Activated CD8-positive, alpha-beta T cell treated with anti-CD3 and anti-CD28 coated beads, Interleukin-2, amount 10 ng/mL, durations not matched to agents 7 days and 5 days (primary cell): Measurements from ENCODE around the gene LMO2. TPM values are rescaled to one million over a fixed set of nuclear protein-coding genes. Genes with fewer than 3 reads are reported as not detected.

Experiments used
- ATAC-seq: fragments of 150-1000 bp; cut with Tn5 transposase; one replicate; pipeline ENCODE4 v1.10.0; 2021; ENCODE audit warnings: moderate library complexity
- CTCF ChIA-PET: fragments of 350-600 bp; sonication (Branson Sonifier 250); formaldehyde crosslinking; loops from one replicate; lab custom pipeline; 2021; ENCODE audit warnings: antibody characterized with exemption; lab: Charles Lee
- POLR2A ChIA-PET: fragments of 350-600 bp; sonication (Branson Sonifier 250); formaldehyde crosslinking; loops from one replicate; lab custom pipeline; 2021; ENCODE audit warnings: antibody characterized with exemption; lab: Charles Lee
- DNase-seq: peaks from one replicate; pipeline ENCODE4 v3.0.0-alpha.2; 2020
- H3K27ac Mint-ChIP-seq: one replicate; pipeline ENCODE4 v1.8.0; 2021; ENCODE audit warnings: mild to moderate bottlenecking, mixed read lengths
- H3K27me3 Mint-ChIP-seq: one replicate; pipeline ENCODE4 v1.8.0; 2021; ENCODE audit warnings: low read depth, mixed read lengths
- H3K36me3 Mint-ChIP-seq: one replicate; pipeline ENCODE4 v1.8.0; 2021; ENCODE audit warnings: low read depth, mixed read lengths
- H3K4me1 Mint-ChIP-seq: one replicate; pipeline ENCODE4 v1.8.0; 2021; ENCODE audit warnings: low read depth, mixed read lengths
- H3K4me3 Mint-ChIP-seq: one replicate; pipeline ENCODE4 v1.8.0; 2021; ENCODE audit warnings: mild to moderate bottlenecking, mixed read lengths
- H3K9me3 Mint-ChIP-seq: one replicate; pipeline ENCODE4 v1.8.0; 2022; ENCODE audit warnings: mixed read lengths; ENCODE audit not compliant: insufficient read depth
- total RNA-seq, 2 experiments: library from RNA; stranded (reverse); gene quantifications; one replicate each; pipeline ENCODE4 v1.2.3, GENCODE V29; 2021

The LMO2 gene
- total RNA-seq, 2 experiments from 2014 or later = not detected

DNA sequence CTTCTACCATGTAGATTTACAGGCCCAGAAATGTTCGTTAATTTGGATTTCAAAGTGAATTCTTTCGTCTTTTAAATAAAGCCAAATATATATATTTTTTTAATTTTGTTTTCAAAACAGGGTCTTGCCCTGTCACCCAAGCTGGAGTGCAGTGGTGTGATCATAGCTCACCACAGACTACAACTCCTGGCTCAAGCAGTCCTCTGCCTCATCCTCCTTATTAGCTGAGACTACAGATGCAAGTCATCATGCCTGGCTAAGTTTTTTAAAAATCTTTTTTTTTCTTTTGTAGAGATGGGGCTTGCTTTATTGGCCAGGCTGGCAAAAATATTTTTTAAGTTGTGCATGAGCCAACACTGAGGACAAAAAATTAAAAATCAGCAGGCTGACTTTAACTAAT lies 5.0 kb upstream of the LMO2 start:
- ChIA-PET POLR2A (no interaction called here), CTCF (no interaction called here)
- DNase-seq (no peak), ATAC-seq (no peak)
- Mint-ChIP-seq H3K4me3 (no peak overlapping the region), H3K4me1 (peaks cover 40% of the 10 kb centered on the region), H3K27me3 (peaks cover 60% of the 10 kb centered on the region), H3K27ac (no peak overlapping the region), H3K9me3 (no peaks in the 10 kb centered on the region), H3K36me3 (no peaks in the 10 kb centered on the region)

DNA sequence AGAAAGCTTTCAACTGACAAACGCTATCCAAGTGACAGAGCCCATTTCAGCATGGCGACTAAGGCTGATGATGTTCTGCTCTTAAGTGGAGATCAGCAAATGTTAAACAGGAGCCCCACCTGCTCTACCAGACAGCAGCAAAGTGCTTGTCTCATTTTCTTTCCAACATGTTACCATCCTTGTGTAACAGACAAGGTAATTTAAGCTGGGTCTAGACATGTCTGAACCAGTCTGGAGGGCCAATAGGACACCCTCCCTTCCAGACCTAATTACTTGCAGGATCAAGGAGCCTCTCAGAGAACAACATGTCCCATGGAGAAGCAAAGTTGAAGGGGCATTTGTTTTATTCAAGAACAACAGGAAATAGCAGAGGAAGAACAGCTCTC lies 3.9 kb upstream of the LMO2 start:
- Mint-ChIP-seq H3K27me3 (peaks cover 68% of the 10 kb centered on the region), H3K36me3 (no peaks in the 10 kb centered on the region), H3K4me3 (no peak overlapping the region), H3K9me3 (no peaks in the 10 kb centered on the region), H3K4me1 (peaks cover 48% of the 10 kb centered on the region), H3K27ac (no peak overlapping the region)
- POLR2A ChIA-PET = no interaction called here
- no peak for DNase-seq
- ATAC-seq = no peak
- CTCF ChIA-PET = no interaction called here

DNA sequence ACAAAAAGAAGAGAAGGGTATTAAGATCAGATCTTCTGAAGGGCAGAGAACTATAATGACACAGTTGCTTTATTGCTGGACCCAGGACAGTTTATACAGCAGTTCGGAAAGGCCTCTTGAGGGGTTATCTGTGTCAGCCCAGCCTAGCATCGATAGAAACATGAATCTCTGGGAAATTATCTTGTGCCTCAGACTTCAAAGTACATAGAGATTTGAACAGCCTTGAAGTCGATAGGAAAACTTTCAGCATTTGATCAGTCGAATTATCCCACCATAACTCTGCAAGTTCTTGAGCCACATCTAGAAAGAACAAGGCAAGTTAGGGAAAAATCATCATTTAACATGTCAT lies 2.5 kb upstream of the LMO2 start:
- Mint-ChIP-seq H3K4me1 (peaks cover 48% of the 10 kb centered on the region), H3K4me3 (peak overlapping the region; percentile 53), H3K36me3 (no peaks in the 10 kb centered on the region), H3K27ac (peak overlapping the region; percentile 48), H3K27me3 (peaks cover 63% of the 10 kb centered on the region), H3K9me3 (peaks cover 3% of the 10 kb centered on the region)
- no peak for ATAC-seq
- ChIA-PET POLR2A (interaction anchor here (0.6 kb wide), 1 partner anchor 52 kb away, joined by 3 read pairs; no protein-coding TSS in a partner anchor), CTCF (interaction anchor here (1.1 kb wide), 1 partner anchor 9 kb away, joined by 3 read pairs; no protein-coding TSS in a partner anchor)
- no peak for DNase-seq

DNA sequence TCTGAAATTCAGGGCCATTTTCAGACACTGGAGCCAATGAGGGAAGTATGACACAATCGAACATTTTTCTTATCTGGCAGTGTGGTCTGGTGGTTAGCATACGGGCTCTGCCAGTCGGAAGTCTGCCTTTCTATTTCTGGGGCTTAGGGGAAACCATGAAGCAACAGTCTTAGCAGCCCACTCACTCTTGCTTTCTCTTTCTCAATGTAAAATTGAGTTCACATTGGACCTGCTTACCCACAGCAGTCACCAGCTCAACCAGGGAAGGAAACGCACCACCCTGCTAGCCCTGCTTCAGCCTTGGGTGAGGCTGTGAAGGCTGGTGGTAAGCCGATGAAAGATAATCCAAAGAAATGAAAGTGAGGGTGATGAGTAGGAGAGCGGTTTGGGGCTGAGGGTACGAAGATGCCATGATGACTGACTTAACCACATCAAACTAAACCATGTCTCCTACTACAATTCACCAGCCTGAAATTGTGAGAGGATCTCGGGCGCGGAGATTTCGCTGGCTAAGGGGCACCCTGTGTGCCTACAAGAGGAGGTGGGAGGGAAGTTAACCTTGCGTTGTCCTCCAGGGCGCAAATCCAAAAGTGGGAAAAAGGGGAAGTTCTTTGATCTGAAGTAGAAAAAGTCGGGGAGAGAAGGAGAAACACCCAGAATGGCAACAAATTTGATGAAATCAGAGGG lies 2.0 kb upstream of the LMO2 start:
- POLR2A ChIA-PET = interaction anchor here (0.6 kb wide), 1 partner anchor 312 kb away, joined by 4 read pairs; no protein-coding TSS in a partner anchor
- DNase-seq = peak; percentile 82
- Mint-ChIP-seq H3K36me3 (no peaks in the 10 kb centered on the region), H3K27me3 (peaks cover 64% of the 10 kb centered on the region), H3K4me1 (peaks cover 48% of the 10 kb centered on the region), H3K4me3 (peak overlapping the region; percentile 53), H3K9me3 (peaks cover 3% of the 10 kb centered on the region), H3K27ac (peak overlapping the region; percentile 48)
- ATAC-seq = peak; percentile 93
- CTCF ChIA-PET = interaction anchor here (1.1 to 1.4 kb wide), 2 partner anchors 10 to 36 kb away, joined by 3 to 5 read pairs; no protein-coding TSS in a partner anchor

DNA sequence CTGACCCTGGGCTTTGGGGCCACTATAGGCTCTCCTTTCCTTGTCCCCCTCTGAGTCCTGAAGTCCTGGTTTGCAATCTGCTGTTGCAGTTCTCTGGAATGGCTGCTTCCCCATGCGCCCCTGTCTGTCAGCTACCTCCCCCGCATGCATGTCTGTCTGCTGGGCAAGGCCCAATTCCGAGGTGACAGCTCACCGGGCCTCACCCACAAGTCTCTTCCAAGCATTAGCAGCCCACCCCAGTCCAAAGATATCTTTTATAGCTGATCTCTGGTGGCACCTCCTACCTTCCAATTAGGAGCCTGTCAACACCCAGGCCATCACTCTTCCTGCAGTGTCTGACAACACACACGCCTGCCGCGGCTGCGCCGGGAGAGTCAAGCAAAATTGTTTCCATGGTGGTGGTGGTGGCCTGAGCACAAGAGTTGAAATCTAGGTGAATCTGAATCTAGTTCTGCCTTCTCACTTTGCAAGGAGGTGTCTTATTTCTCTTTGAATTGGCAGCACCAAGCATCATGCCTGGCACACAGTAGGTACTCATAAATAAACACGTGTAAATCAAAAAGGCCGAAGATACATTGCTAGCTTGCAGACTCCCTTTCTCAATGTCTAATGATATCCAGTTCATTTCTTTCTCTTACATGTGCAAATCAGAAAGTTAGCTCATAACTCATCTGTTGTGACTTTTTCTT lies 1.2 kb upstream of the LMO2 start:
- CTCF ChIA-PET = interaction anchor here (1.1 to 1.4 kb wide), 2 partner anchors 10 to 35 kb away, joined by 3 to 5 read pairs; no protein-coding TSS in a partner anchor
- H3K4me1 Mint-ChIP-seq = peaks cover 47% of the 10 kb centered on the region
- H3K27ac Mint-ChIP-seq = peak overlapping the region; percentile 48
- ATAC-seq (no peak), DNase-seq (no peak)
- POLR2A ChIA-PET = interaction anchor here (0.6 kb wide), 1 partner anchor 313 kb away, joined by 4 read pairs; no protein-coding TSS in a partner anchor
- peak overlapping the region; percentile 53 for H3K4me3 Mint-ChIP-seq
- H3K27me3 Mint-ChIP-seq = peaks cover 69% of the 10 kb centered on the region
- H3K9me3 Mint-ChIP-seq = peaks cover 3% of the 10 kb centered on the region
- H3K36me3 Mint-ChIP-seq = no peaks in the 10 kb centered on the region

DNA sequence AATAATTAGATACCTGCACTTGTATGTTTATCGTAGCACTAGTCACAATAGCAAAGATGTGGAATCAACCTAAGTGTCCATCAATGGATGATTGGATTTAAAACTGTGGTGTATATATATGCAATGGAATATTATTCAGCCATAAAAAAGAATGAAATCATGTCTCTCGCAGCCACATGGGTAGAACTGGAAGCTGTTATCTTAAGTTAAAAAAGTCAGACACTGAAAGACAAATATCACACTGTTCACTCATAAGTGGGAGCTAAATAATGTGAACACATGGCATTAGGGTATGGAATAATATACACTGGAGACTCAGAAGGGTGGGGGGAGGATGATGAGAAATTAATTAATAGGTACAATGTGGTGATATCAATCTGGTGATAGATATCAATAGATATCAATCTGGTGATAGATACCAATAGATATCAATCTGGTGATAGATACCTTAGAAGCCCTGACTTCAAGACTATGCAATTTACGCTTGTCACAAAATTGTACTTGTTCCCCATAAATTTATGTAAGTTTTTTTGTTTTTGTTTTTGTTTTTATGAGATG lies 2.0 kb downstream of the LMO2 start:
- H3K4me1 Mint-ChIP-seq = peaks cover 40% of the 10 kb centered on the region
- H3K4me3 Mint-ChIP-seq = no peak overlapping the region
- ChIA-PET POLR2A (no interaction called here), CTCF (no interaction called here)
- no peak overlapping the region for H3K27ac Mint-ChIP-seq
- DNase-seq = no peak
- H3K9me3 Mint-ChIP-seq = peaks cover 3% of the 10 kb centered on the region
- no peaks in the 10 kb centered on the region for H3K36me3 Mint-ChIP-seq
- peaks cover 74% of the 10 kb centered on the region for H3K27me3 Mint-ChIP-seq
- ATAC-seq = no peak

DNA sequence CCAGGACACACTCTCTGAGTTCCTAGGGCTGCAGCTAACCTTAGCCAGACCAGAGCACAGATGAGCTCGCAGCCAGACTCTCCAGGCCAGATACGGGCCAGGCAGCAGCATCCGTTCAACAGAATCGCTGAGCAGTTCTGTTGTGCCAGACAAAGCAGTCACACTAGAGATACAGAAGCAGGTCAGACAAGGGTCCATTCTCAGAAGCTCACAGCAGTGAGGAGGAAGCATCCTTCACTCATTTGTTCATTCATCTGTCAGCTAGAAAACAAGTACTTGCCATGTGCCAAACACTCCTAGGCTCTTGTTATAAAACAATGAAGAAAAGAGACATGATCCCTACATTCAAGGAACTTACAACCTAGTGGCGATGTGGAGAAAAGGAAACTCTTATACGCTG lies 2.6 kb downstream of the LMO2 start:
- ChIA-PET POLR2A (no interaction called here), CTCF (no interaction called here)
- no peak overlapping the region for H3K4me3 Mint-ChIP-seq
- no peak overlapping the region for H3K27ac Mint-ChIP-seq
- ATAC-seq = no peak
- peaks cover 3% of the 10 kb centered on the region for H3K9me3 Mint-ChIP-seq
- peaks cover 34% of the 10 kb centered on the region for H3K4me1 Mint-ChIP-seq
- DNase-seq = no peak
- H3K36me3 Mint-ChIP-seq = no peaks in the 10 kb centered on the region
- H3K27me3 Mint-ChIP-seq = peaks cover 74% of the 10 kb centered on the region

DNA sequence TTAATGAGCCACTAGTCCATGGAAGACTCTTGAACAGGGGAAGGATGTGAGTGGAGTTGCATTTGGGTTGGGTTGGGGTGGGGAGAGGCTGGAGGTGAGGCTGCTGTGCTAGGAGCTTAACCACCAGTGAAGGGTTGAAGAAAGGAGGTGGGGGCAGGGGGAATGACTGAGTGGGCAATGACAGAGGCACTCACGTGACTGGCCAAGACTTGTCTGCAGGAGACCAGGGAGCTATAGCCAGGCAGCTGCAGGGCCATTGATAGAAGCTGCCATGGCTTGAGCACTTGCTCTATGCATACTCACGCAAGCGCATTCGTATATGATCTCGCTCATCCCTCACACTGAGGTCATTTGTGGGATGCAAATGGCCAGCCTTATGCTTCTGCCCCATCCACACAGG lies 4.0 kb downstream of the LMO2 start:
- peaks cover 3% of the 10 kb centered on the region for H3K9me3 Mint-ChIP-seq
- ATAC-seq = no peak
- no peaks in the 10 kb centered on the region for H3K36me3 Mint-ChIP-seq
- ChIA-PET CTCF (no interaction called here), POLR2A (no interaction called here)
- no peak for DNase-seq
- H3K4me3 Mint-ChIP-seq = no peak overlapping the region
- no peak overlapping the region for H3K27ac Mint-ChIP-seq
- peaks cover 79% of the 10 kb centered on the region for H3K27me3 Mint-ChIP-seq
- H3K4me1 Mint-ChIP-seq = peaks cover 20% of the 10 kb centered on the region

DNA sequence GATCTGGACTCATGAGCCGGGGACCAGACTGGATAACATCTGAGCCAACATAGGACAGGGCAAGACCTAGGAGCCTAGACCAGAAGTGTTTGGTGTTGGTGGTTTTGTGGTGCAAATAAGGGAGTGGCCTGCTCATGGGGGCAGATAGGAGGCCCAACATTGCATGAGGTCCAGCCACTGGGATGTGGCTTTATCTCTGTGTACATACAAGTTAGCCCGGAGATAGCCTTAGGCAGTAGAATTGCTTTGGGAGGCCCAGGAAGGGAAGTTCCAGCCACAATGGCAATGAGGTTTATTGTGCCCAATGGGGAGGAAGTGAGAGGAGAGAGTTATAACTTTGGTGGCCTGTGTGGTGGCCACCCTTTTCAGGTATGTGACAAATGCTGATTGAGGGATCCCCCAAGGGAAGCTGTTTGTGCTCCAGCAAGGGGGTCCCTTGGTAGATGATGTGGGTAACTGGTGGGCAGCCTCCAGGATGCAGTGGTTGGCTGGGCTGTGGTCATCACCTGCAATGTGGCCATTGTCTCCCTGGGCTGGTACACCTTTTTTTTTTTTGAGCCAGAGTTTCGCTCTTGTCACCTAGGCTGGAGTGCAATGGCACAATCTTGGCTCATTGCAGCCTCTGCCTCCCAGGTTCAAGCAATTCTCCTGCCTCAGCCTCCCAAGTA lies 6.4 kb downstream of the LMO2 start:
- POLR2A ChIA-PET = no interaction called here
- Mint-ChIP-seq H3K27ac (no peak overlapping the region), H3K4me1 (peaks cover 4% of the 10 kb centered on the region), H3K36me3 (no peaks in the 10 kb centered on the region), H3K9me3 (peaks cover 3% of the 10 kb centered on the region), H3K27me3 (peaks cover 82% of the 10 kb centered on the region), H3K4me3 (no peak overlapping the region)
- DNase-seq = no peak
- ATAC-seq = no peak
- CTCF ChIA-PET = no interaction called here

DNA sequence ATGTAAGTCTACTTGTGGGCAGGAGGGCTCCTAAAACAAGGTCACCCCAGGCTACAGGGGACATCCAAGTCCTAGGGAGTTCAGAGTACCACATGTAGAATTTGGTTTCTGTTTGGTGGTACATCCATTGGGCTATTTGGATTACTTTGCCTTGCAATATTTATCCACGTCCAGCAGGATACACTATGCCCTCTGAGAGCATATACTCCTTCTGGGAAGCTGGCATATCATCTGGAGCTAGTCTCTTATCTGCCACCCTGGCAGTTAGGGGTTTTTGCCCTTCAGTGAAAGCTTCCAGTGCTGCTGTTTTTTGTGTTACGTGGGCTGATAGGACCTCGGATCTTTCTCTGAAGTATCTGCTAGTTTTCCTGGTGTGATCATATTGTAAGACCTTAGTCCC lies 7.3 kb downstream of the LMO2 start:
- Mint-ChIP-seq H3K9me3 (peaks cover under 1% of the 10 kb centered on the region), H3K4me1 (peaks cover 4% of the 10 kb centered on the region), H3K36me3 (no peaks in the 10 kb centered on the region), H3K27ac (no peak overlapping the region), H3K4me3 (no peak overlapping the region), H3K27me3 (peaks cover 84% of the 10 kb centered on the region)
- ChIA-PET POLR2A (no interaction called here), CTCF (no interaction called here)
- no peak for ATAC-seq
- DNase-seq = no peak

DNA sequence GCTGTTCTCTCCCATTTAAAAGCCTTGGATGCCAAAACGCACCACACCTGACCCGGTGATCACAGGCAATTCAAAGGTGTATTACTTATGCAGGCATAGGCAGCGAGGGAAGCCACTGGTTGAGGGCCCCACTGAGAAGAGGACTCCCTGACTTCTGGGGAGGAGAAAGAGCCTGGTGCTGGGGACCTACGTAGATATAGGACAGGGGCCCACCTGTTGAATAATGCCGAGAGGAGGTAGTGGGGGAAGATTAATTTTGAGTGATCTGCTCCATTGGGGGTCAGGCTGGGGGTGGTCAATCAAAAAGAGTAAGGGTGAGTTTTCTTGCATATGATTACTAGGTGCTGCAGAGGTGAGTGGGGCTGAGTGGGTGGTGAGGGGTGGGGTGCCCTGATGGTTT lies 7.8 kb downstream of the LMO2 start:
- peaks cover 4% of the 10 kb centered on the region for H3K4me1 Mint-ChIP-seq
- no peak for DNase-seq
- H3K9me3 Mint-ChIP-seq = no peaks in the 10 kb centered on the region
- peaks cover 82% of the 10 kb centered on the region for H3K27me3 Mint-ChIP-seq
- no peak for ATAC-seq
- no peak overlapping the region for H3K27ac Mint-ChIP-seq
- ChIA-PET POLR2A (no interaction called here), CTCF (no interaction called here)
- H3K4me3 Mint-ChIP-seq = no peak overlapping the region
- H3K36me3 Mint-ChIP-seq = no peaks in the 10 kb centered on the region
